ENCODE data around the gene OR2D3.
A peak's percentile ranks its signal among the peaks of the same experiment; 100 is the strongest.

The OR2D3 gene

GRCh38 chr11:6888830-6889229 is 32.0 kb upstream of the OR2D3 start:
- no peak for DNase-seq (ENCODE audit: extremely low read depth, insufficient read length)
- Histone ChIP-seq H3K4me3 (replicated peaks; ENCODE audit: low read depth, low read length) (no peak overlapping the region), H3K27me3 (replicated peaks; ENCODE audit: control insufficient read depth, insufficient read depth, low read length) (no peaks in the 10 kb centered on the region; the same call in 1 of the 2 replicates), H3K36me3 (ENCODE audit: control insufficient read depth, insufficient read depth, low read length) (no peaks in the 10 kb centered on the region)
- TF ChIP-seq, protein P1, sequence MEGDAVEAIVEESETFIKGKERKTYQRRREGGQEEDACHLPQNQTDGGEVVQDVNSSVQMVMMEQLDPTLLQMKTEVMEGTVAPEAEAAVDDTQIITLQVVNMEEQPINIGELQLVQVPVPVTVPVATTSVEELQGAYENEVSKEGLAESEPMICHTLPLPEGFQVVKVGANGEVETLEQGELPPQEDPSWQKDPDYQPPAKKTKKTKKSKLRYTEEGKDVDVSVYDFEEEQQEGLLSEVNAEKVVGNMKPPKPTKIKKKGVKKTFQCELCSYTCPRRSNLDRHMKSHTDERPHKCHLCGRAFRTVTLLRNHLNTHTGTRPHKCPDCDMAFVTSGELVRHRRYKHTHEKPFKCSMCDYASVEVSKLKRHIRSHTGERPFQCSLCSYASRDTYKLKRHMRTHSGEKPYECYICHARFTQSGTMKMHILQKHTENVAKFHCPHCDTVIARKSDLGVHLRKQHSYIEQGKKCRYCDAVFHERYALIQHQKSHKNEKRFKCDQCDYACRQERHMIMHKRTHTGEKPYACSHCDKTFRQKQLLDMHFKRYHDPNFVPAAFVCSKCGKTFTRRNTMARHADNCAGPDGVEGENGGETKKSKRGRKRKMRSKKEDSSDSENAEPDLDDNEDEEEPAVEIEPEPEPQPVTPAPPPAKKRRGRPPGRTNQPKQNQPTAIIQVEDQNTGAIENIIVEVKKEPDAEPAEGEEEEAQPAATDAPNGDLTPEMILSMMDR (IDR thresholded peaks at IDR 0.05; ENCODE audit: insufficient read depth, low read length, poor library complexity, severe bottlenecking) = no peak

- Histone ChIP-seq H3K36me3 (ENCODE audit: control insufficient read depth, insufficient read depth, low read length) (no peaks in the 10 kb centered on the region), H3K4me3 (replicated peaks; ENCODE audit: low read depth, low read length) (no peak overlapping the region), H3K27me3 (replicated peaks; ENCODE audit: control insufficient read depth, insufficient read depth, low read length) (no peaks in the 10 kb centered on the region; the same call in 1 of the 2 replicates)
- DNase-seq (ENCODE audit: extremely low read depth, insufficient read length) = peak; percentile 10
- TF ChIP-seq, protein P1 (IDR thresholded peaks at IDR 0.05; ENCODE audit: insufficient read depth, low read length, poor library complexity, severe bottlenecking) = no peak
These were observed 31.0 kb upstream of the OR2D3 start for GRCh38 chr11:6889835-6890234.

GRCh38 chr11:6892400-6892799 is 28.4 kb upstream of the OR2D3 start, which contains the start of gene OR2D2:
TSS of gene OR2D2 (minus strand) at chr11:6892500. CDS start at chr11:6892500, 0 bp downstream.
- no peak for DNase-seq (ENCODE audit: extremely low read depth, insufficient read length)
- Histone ChIP-seq H3K36me3 (ENCODE audit: control insufficient read depth, insufficient read depth, low read length) (no peaks in the 10 kb centered on the region), H3K4me3 (replicated peaks; ENCODE audit: low read depth, low read length) (no peak within 1 kb of the TSS), H3K27me3 (replicated peaks; ENCODE audit: control insufficient read depth, insufficient read depth, low read length) (no peaks in the 10 kb centered on the region)
- TF ChIP-seq, protein P1 (IDR thresholded peaks at IDR 0.05; ENCODE audit: insufficient read depth, low read length, poor library complexity, severe bottlenecking) = no peak

GRCh38 chr11:6894097-6894496 is 26.7 kb upstream of the OR2D3 start:
- TF ChIP-seq, protein P1 (IDR thresholded peaks at IDR 0.05; ENCODE audit: insufficient read depth, low read length, poor library complexity, severe bottlenecking) = no peak
- Histone ChIP-seq H3K4me3 (replicated peaks; ENCODE audit: low read depth, low read length) (no peak overlapping the region), H3K27me3 (replicated peaks; ENCODE audit: control insufficient read depth, insufficient read depth, low read length) (no peaks in the 10 kb centered on the region), H3K36me3 (ENCODE audit: control insufficient read depth, insufficient read depth, low read length) (no peaks in the 10 kb centered on the region)
- no peak for DNase-seq (ENCODE audit: extremely low read depth, insufficient read length)

- TF ChIP-seq, protein P1 (IDR thresholded peaks at IDR 0.05; ENCODE audit: insufficient read depth, low read length, poor library complexity, severe bottlenecking) = no peak
- no peaks in the 10 kb centered on the region for H3K27me3 ChIP-seq (replicated peaks; ENCODE audit: control insufficient read depth, insufficient read depth, low read length)
- no peak overlapping the region for H3K4me3 ChIP-seq (replicated peaks; ENCODE audit: low read depth, low read length)
- no peaks in the 10 kb centered on the region for H3K36me3 ChIP-seq (ENCODE audit: control insufficient read depth, insufficient read depth, low read length)
- DNase-seq (ENCODE audit: extremely low read depth, insufficient read length) = peak; percentile 58
These were observed 25.8 kb upstream of the OR2D3 start for GRCh38 chr11:6895010-6895409.

- no peak overlapping the region for H3K4me3 ChIP-seq (replicated peaks; ENCODE audit: low read depth, low read length)
- H3K36me3 ChIP-seq (ENCODE audit: control insufficient read depth, insufficient read depth, low read length) = no peaks in the 10 kb centered on the region
- TF ChIP-seq, protein P1 (IDR thresholded peaks at IDR 0.05; ENCODE audit: insufficient read depth, low read length, poor library complexity, severe bottlenecking) = no peak
- no peaks in the 10 kb centered on the region for H3K27me3 ChIP-seq (replicated peaks; ENCODE audit: control insufficient read depth, insufficient read depth, low read length)
- no peak for DNase-seq (ENCODE audit: extremely low read depth, insufficient read length)
These were observed 21.9 kb upstream of the OR2D3 start for GRCh38 chr11:6898911-6899310.
